GM23338 (cell line): Measurements from ENCODE around the gene PKHD1. TPM values are rescaled to one million over a fixed set of nuclear protein-coding genes. Genes with fewer than 3 reads are reported as not detected.

ENCODE experiments used
- ATAC-seq: fragments of 200-7000 bp; cut with Tn5 transposase; 3 replicates; pipeline ENCODE4 v1.9.1; 2020
- DNase-seq: peaks from one replicate; pipeline ENCODE4 v3.0.0-alpha.2; 2015; ENCODE audit warnings: low spot score
- H2AFZ ChIP-seq: fragments of 200-600 bp; sonication (generic); 2 replicates; pipeline ENCODE4 v1.8.0; 2016; ENCODE audit warnings: antibody characterized with exemption, mild to moderate bottlenecking, moderate library complexity
- H3F3A ChIP-seq: fragments of 200-600 bp; sonication (generic); replicated peaks from 2 replicates; pipeline ENCODE4 v1.8.0; 2017; ENCODE audit warnings: antibody characterized with exemption, mixed run types, low read depth
- H3K27ac ChIP-seq: fragments of 200-600 bp; sonication (generic); 2 replicates; pipeline ENCODE4 v1.6.1; 2016; ENCODE audit warnings: low read depth
- H3K27me3 ChIP-seq: fragments of 200-600 bp; sonication (generic); 2 replicates; pipeline ENCODE4 v1.8.0; 2016; ENCODE audit warnings: mild to moderate bottlenecking, mixed run types, moderate library complexity; ENCODE audit not compliant: insufficient read depth
- H3K36me3 ChIP-seq: fragments of 200-600 bp; sonication (generic); 2 replicates; pipeline ENCODE4 v1.8.0; 2016; ENCODE audit warnings: mild to moderate bottlenecking; ENCODE audit not compliant: insufficient read depth
- H3K4me1 ChIP-seq: fragments of 200-600 bp; sonication (generic); 2 replicates; pipeline ENCODE4 v1.8.0; 2016; ENCODE audit warnings: mild to moderate bottlenecking, moderate library complexity; ENCODE audit not compliant: insufficient read depth
- H3K4me2 ChIP-seq: fragments of 200-600 bp; sonication (generic); 2 replicates; pipeline ENCODE4 v1.7.1; 2017; ENCODE audit warnings: mixed run types
- H3K4me3 ChIP-seq: fragments of 200-600 bp; sonication (generic); 2 replicates; pipeline ENCODE4 v1.6.1; 2016; ENCODE audit warnings: mixed run types
- H3K79me2 ChIP-seq: fragments of 200-600 bp; sonication (generic); replicated peaks from 2 replicates; pipeline ENCODE4 v1.8.0; 2017; ENCODE audit warnings: mild to moderate bottlenecking; ENCODE audit not compliant: insufficient read depth
- H3K9me2 ChIP-seq: fragments of 200-600 bp; sonication (generic); 2 replicates; pipeline ENCODE4 v1.8.0; 2017; ENCODE audit not compliant: insufficient read depth
- H4K20me1 ChIP-seq: fragments of 200-600 bp; sonication (generic); replicated peaks from 2 replicates; pipeline ENCODE4 v1.8.0; 2017; ENCODE audit warnings: mild to moderate bottlenecking; ENCODE audit not compliant: insufficient read depth
- H3K27ac Mint-ChIP-seq: 2 replicates; pipeline ENCODE4 v1.8.0; 2020; ENCODE audit warnings: inconsistent platforms, mild to moderate bottlenecking, moderate library complexity, mixed read lengths
- H3K27me3 Mint-ChIP-seq: 3 replicates; pipeline ENCODE4 v1.8.0; 2022; ENCODE audit warnings: low read depth, mild to moderate bottlenecking, moderate library complexity, mixed read lengths, inconsistent platforms; ENCODE audit not compliant: insufficient read depth, poor library complexity
- H3K36me3 Mint-ChIP-seq: 3 replicates; pipeline ENCODE4 v1.8.0; 2021; ENCODE audit warnings: low read depth, mild to moderate bottlenecking, inconsistent platforms, moderate library complexity, mixed read lengths
- H3K4me1 Mint-ChIP-seq: 3 replicates; pipeline ENCODE4 v1.8.0; 2020; ENCODE audit warnings: mild to moderate bottlenecking, inconsistent platforms, mixed read lengths
- H3K4me3 Mint-ChIP-seq: 3 replicates; pipeline ENCODE4 v1.8.0; 2021; ENCODE audit warnings: moderate library complexity, mild to moderate bottlenecking, inconsistent platforms, mixed read lengths
- H3K9me3 Mint-ChIP-seq: 3 replicates; pipeline ENCODE4 v1.8.0; 2020; ENCODE audit warnings: moderate library complexity, mild to moderate bottlenecking, inconsistent platforms, mixed read lengths
- CREB1 ChIP-seq: fragments of 250-450 bp; sonication (Bioruptor Pico); IDR thresholded peaks from 2 replicates; pipeline ENCODE4 v1.5.0; 2020; ENCODE audit warnings: low read depth, mild to moderate bottlenecking, moderate library complexity
- CTCF ChIP-seq, 2 experiments: fragments of 200-600 bp in 1 of 2; sonication (generic) in 1 of 2; conservative IDR thresholded peaks; 2 replicates each; pipeline versions ENCODE4 v1.5.1 to v1.6.1; 2016 to 2017; ENCODE audit warnings: antibody characterized with exemption in 2 of 2, low read depth in 2 of 2, mild to moderate bottlenecking in 2 of 2, moderate library complexity in 1 of 2
- ETS1 ChIP-seq: IDR thresholded peaks from 2 replicates; pipeline ENCODE4 v1.6.1; 2016; ENCODE audit warnings: antibody characterized with exemption
- EZH2 ChIP-seq: fragments of 200-600 bp; sonication (generic); IDR thresholded peaks from one replicate; pipeline ENCODE4 v1.8.0; 2017; ENCODE audit warnings: antibody characterized with exemption, mild to moderate bottlenecking, low read depth; ENCODE audit not compliant: unreplicated experiment
- EZH2phosphoT487 ChIP-seq: fragments of 200-600 bp; sonication (generic); IDR thresholded peaks from one replicate; pipeline ENCODE4 v1.8.1; 2018; ENCODE audit warnings: antibody characterized with exemption; ENCODE audit not compliant: unreplicated experiment
- JUNB ChIP-seq: IDR thresholded peaks from one replicate; pipeline ENCODE4 v1.6.1; 2016; ENCODE audit warnings: antibody characterized with exemption; ENCODE audit not compliant: unreplicated experiment
- NANOG ChIP-seq: IDR thresholded peaks from 2 replicates; pipeline ENCODE4 v1.6.1; 2016; ENCODE audit warnings: antibody characterized with exemption, borderline replicate concordance
- POLR2AphosphoS5 ChIP-seq: IDR thresholded peaks from 2 replicates; pipeline ENCODE4 v1.6.1; 2016; ENCODE audit warnings: antibody characterized with exemption, low read depth
- REST ChIP-seq: IDR thresholded peaks from one replicate; pipeline ENCODE4 v1.6.1; 2018; ENCODE audit warnings: antibody characterized with exemption; ENCODE audit not compliant: unreplicated experiment
- STAT1 ChIP-seq: IDR thresholded peaks from one replicate; pipeline ENCODE4 v1.6.1; 2016; ENCODE audit warnings: antibody characterized with exemption; ENCODE audit not compliant: unreplicated experiment
- ZNF114 ChIP-seq: fragments of 250-450 bp; sonication (Bioruptor Pico); IDR thresholded peaks from 2 replicates; pipeline ENCODE4 v1.5.0; 2020; ENCODE audit warnings: mild to moderate bottlenecking, moderate library complexity
- ZNF331 ChIP-seq: fragments of 250-450 bp; sonication (Bioruptor Pico); IDR thresholded peaks from 2 replicates; pipeline ENCODE4 v1.5.0; 2020; ENCODE audit warnings: low read depth, mild to moderate bottlenecking, moderate library complexity
- polyA plus RNA-seq: library from polyadenylated mRNA; unstranded; fragments of >200 nt; fragmentation: Nextera tagmentation; extraction: Ambion mirVana; gene quantifications from 2 replicates; pipeline ENCODE4 v1.2.1, GENCODE V29; 2016
- total RNA-seq: library from RNA; depleted of rRNA; stranded (reverse); fragments of >200 nt; shearing (Covaris generic); gene quantifications from 2 replicates; pipeline ENCODE4 v1.2.3, GENCODE V29; 2014
- TF ChIP-seq, protein P1 (sequence below): fragments of 250-450 bp; sonication (Bioruptor Pico); IDR thresholded peaks from 2 replicates; pipeline ENCODE4 v1.5.0; 2020; ENCODE audit warnings: mild to moderate bottlenecking, moderate library complexity

The PKHD1 gene
- total and polyA plus RNA-seq, 2 experiments from 2014 or later: 0.03 to 0.07 TPM

DNA sequence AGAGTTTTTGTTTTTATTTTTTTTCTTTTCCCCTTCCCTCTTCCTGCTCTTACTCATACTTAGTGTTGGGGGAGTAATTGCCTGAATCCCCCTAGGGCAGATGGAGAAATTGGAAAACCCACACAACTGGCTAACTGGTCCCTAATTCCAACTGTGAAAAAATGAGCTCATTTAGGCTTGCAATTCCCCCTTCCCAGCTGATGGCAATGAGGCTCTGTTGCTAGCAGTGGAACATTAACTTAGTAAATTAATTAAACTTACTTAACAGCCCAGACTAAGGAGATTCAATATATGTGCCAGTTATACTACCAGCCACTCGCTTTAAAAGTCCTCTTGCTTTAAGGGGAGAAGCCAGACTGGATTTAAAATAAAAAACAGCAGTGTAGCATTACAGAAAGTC is 76.6 kb downstream of the PKHD1 start (continued):
- TF ChIP-seq NANOG (no peak), STAT1 (no peak), POLR2AphosphoS5 (no peak), ZNF114 (CRISPR knock-in tag) (no peak), ZNF331 (CRISPR knock-in tag) (no peak)

DNA sequence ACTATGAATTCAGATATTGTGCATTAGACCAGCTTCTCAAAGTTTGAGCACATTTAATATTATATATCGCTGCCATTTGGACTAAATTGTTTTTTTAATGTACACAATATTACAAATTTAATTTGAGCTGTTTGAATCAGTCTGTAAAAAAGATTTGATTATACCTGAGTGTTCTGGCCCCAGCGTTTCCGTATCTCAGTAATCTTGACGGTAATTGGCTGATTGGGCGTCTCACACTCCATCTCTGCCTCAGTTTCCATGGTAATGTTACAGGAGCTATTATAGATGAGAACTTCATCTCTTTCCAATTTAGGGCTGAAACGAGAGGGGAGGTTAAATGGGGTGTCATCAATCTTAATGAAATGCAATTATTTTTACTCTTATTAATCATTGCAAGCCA is 77.3 kb downstream of the PKHD1 start:
- H3K27me3 ChIP-seq: no peaks in the 10 kb centered on the region
- Mint-ChIP-seq H3K27ac (no peak overlapping the region), H3K36me3 (no peaks in the 10 kb centered on the region), H3K9me3 (no peaks in the 10 kb centered on the region), H3K4me1 (no peaks in the 10 kb centered on the region), H3K27me3 (peaks cover 4% of the 10 kb centered on the region), H3K4me3 (no peak overlapping the region)
- no peak overlapping the region for H3K4me2 ChIP-seq
- no peaks in the 10 kb centered on the region for H4K20me1 ChIP-seq
- no peaks in the 10 kb centered on the region for H3K79me2 ChIP-seq
- H3K36me3 ChIP-seq: no peaks in the 10 kb centered on the region
- no peak overlapping the region; the same call in 1 of the 2 replicates for H2AFZ ChIP-seq
- no peak overlapping the region for H3K27ac ChIP-seq
- ATAC-seq (no peak), DNase-seq (no peak)
- no peak overlapping the region for H3K4me3 ChIP-seq
- peaks cover 4% of the 10 kb centered on the region; the same call in 1 of the 2 replicates for H3K9me2 ChIP-seq
- no peak for TF ChIP-seq NANOG
- TF ChIP-seq REST: no peak
- no peak for TF ChIP-seq CTCF (conservative IDR thresholded peaks at IDR 0.05; ENCODE audit: low read depth in 2 of 2)
- no peak for TF ChIP-seq POLR2AphosphoS5
- TF ChIP-seq ZNF114 (CRISPR knock-in tag): no peak
- TF ChIP-seq CREB1: no peak
- no peak for TF ChIP-seq STAT1
- TF ChIP-seq, protein P1, sequence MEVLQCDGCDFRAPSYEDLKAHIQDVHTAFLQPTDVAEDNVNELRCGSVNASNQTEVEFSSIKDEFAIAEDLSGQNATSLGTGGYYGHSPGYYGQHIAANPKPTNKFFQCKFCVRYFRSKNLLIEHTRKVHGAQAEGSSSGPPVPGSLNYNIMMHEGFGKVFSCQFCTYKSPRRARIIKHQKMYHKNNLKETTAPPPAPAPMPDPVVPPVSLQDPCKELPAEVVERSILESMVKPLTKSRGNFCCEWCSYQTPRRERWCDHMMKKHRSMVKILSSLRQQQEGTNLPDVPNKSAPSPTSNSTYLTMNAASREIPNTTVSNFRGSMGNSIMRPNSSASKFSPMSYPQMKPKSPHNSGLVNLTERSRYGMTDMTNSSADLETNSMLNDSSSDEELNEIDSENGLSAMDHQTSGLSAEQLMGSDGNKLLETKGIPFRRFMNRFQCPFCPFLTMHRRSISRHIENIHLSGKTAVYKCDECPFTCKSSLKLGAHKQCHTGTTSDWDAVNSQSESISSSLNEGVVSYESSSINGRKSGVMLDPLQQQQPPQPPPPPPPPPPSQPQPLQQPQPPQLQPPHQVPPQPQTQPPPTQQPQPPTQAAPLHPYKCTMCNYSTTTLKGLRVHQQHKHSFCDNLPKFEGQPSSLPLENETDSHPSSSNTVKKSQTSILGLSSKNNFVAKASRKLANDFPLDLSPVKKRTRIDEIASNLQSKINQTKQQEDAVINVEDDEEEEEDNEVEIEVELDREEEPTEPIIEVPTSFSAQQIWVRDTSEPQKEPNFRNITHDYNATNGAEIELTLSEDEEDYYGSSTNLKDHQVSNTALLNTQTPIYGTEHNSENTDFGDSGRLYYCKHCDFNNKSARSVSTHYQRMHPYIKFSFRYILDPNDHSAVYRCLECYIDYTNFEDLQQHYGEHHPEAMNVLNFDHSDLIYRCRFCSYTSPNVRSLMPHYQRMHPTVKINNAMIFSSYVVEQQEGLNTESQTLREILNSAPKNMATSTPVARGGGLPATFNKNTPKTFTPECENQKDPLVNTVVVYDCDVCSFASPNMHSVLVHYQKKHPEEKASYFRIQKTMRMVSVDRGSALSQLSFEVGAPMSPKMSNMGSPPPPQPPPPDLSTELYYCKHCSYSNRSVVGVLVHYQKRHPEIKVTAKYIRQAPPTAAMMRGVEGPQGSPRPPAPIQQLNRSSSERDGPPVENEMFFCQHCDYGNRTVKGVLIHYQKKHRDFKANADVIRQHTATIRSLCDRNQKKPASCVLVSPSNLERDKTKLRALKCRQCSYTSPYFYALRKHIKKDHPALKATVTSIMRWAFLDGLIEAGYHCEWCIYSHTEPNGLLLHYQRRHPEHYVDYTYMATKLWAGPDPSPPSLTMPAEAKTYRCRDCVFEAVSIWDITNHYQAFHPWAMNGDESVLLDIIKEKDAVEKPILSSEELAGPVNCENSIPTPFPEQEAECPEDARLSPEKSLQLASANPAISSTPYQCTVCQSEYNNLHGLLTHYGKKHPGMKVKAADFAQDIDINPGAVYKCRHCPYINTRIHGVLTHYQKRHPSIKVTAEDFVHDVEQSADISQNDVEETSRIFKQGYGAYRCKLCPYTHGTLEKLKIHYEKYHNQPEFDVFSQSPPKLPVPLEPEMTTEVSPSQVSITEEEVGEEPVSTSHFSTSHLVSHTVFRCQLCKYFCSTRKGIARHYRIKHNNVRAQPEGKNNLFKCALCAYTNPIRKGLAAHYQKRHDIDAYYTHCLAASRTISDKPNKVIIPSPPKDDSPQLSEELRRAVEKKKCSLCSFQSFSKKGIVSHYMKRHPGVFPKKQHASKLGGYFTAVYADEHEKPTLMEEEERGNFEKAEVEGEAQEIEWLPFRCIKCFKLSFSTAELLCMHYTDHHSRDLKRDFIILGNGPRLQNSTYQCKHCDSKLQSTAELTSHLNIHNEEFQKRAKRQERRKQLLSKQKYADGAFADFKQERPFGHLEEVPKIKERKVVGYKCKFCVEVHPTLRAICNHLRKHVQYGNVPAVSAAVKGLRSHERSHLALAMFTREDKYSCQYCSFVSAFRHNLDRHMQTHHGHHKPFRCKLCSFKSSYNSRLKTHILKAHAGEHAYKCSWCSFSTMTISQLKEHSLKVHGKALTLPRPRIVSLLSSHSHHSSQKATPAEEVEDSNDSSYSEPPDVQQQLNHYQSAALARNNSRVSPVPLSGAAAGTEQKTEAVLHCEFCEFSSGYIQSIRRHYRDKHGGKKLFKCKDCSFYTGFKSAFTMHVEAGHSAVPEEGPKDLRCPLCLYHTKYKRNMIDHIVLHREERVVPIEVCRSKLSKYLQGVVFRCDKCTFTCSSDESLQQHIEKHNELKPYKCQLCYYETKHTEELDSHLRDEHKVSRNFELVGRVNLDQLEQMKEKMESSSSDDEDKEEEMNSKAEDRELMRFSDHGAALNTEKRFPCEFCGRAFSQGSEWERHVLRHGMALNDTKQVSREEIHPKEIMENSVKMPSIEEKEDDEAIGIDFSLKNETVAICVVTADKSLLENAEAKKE (CRISPR knock-in tag): no peak
- no peak for TF ChIP-seq EZH2phosphoT487
- TF ChIP-seq ETS1: no peak
- TF ChIP-seq JUNB: no peak
- no peak for TF ChIP-seq ZNF331 (CRISPR knock-in tag)
- TF ChIP-seq EZH2: no peak
- H3F3A ChIP-seq: no peaks in the 10 kb centered on the region
- no peaks in the 10 kb centered on the region for H3K4me1 ChIP-seq
